Measurements from ENCODE around the gene IL13RA2. TPM values are rescaled to one million over a fixed set of nuclear protein-coding genes. Genes with fewer than 3 reads are reported as not detected.

Gene IL13RA2
- polyA plus RNA-seq, 1 of the 3 experiments (the other 2 are of a cell fraction), result 8.1 TPM

DNA sequence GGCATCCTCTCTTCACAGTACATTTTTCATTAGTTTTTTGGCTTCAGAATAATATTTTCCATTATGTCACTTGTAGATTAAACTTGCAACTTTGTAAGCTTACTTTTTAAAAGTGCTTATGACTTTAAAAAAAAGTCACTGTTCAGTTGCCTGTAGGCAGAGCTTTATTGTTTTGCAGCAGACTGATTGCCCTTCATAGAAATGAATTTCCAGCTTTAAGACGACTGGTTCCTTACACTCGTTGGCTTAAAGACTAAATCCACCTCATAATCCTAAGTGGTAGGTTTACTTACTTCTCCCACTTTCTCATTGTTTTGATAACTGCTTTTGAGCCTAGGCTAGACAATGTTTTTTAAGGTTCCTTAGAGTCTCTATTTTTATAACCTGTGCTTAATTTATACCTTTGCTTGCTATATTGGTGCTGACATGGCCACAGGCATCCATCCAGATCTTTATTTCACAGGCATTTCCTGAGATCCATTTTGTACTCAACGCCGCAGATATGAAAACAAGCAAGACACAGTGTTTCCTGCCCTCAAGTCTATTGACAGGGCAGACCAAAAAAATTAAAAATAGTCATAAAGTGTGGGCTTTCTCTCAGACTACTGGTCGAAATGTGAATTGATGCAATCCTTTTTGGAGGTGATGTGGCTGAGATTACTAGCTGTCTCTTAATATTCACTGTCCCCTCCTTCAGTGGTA lies 12.6 kb upstream of the IL13RA2 start (continued):
- TF ChIP-seq, protein P1, sequence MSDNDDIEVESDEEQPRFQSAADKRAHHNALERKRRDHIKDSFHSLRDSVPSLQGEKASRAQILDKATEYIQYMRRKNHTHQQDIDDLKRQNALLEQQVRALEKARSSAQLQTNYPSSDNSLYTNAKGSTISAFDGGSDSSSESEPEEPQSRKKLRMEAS (IDR thresholded peaks at IDR 0.05; ENCODE audit: low read depth), result no peak
- TF ChIP-seq, protein P2, sequence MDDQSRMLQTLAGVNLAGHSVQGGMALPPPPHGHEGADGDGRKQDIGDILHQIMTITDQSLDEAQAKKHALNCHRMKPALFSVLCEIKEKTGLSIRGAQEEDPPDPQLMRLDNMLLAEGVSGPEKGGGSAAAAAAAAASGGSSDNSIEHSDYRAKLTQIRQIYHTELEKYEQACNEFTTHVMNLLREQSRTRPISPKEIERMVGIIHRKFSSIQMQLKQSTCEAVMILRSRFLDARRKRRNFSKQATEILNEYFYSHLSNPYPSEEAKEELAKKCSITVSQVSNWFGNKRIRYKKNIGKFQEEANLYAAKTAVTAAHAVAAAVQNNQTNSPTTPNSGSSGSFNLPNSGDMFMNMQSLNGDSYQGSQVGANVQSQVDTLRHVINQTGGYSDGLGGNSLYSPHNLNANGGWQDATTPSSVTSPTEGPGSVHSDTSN (IDR thresholded peaks at IDR 0.05), result peak; percentile 82
- no peak for TF ChIP-seq MXI1 (IDR thresholded peaks at IDR 0.05; ENCODE audit: low read depth, low read length)
- TF ChIP-seq, protein P3, sequence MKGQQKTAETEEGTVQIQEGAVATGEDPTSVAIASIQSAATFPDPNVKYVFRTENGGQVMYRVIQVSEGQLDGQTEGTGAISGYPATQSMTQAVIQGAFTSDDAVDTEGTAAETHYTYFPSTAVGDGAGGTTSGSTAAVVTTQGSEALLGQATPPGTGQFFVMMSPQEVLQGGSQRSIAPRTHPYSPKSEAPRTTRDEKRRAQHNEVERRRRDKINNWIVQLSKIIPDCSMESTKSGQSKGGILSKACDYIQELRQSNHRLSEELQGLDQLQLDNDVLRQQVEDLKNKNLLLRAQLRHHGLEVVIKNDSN (IDR thresholded peaks at IDR 0.05; ENCODE audit: borderline replicate concordance, low read depth), result no peak
- peak; percentile 73; the same call in 1 of the 2 replicates for TF ChIP-seq FOXM1 (IDR thresholded peaks at IDR 0.05; ENCODE audit: low read depth)
- TF ChIP-seq GABPA (IDR thresholded peaks at IDR 0.05; ENCODE audit: low read depth), result no peak
- no peak for TF ChIP-seq FOXJ3 (CRISPR knock-in tag; IDR thresholded peaks at IDR 0.05)
- TF ChIP-seq NRF1 (IDR thresholded peaks at IDR 0.05; ENCODE audit: low read depth, low read length), result no peak
- TF ChIP-seq SIN3A (IDR thresholded peaks at IDR 0.05; ENCODE audit: borderline replicate concordance, low read depth, low read length), result no peak
- no peak for TF ChIP-seq GATA2 (CRISPR knock-in tag; IDR thresholded peaks at IDR 0.05)

DNA sequence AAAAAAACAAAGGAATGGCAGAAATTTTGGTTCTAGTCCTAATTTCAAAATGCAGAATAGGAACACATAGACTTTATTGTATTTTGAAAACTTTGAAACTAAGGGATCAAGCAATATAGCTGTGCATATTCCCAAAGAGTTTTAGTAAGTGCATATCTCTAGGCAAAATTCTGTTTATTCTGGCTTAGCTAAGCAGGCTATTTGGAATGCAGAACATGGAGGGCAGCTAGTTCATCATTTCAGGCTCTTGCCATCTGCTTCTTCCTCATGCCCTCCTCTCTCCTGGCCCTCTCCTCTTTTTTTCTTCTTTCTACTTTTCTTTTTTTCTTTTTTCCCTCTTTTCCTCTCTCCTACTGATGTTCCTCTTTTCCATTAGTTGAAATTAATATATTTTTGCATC lies 12.0 kb upstream of the IL13RA2 start:
- Histone ChIP-seq H3K9ac (no peak overlapping the region), H3K4me2 (peak overlapping the region; percentile 16; the same call in 1 of the 2 replicates), H3K27ac (ENCODE audit: low read depth in 2 of 2, low read length in 1 of 2) (peak overlapping the region; percentile 56 to 73; a peak in 2 of 4 replicates), H3K4me3 (ENCODE audit: low read depth in 2 of 2, low read length in 1 of 2) (no peak overlapping the region), H4K20me1 (ENCODE audit: insufficient read depth) (no peaks in the 10 kb centered on the region), H3K9me3 (no peaks in the 10 kb centered on the region), H3K36me3 (replicated peaks in 1 of 2; ENCODE audit: control insufficient read depth in 1 of 2, insufficient read depth in 2 of 2, low read length in 1 of 2) (no peaks in the 10 kb centered on the region), H3K79me2 (ENCODE audit: insufficient read depth) (no peaks in the 10 kb centered on the region), H3K4me1 (ENCODE audit: control insufficient read depth in 1 of 2, insufficient read depth in 2 of 2, low read depth in 1 of 2, low read length in 1 of 2) (no peaks in the 10 kb centered on the region), H3K27me3 (ENCODE audit: insufficient read depth) (no peaks in the 10 kb centered on the region), H3K9me2 (no peaks in the 10 kb centered on the region), H3F3A (replicated peaks; ENCODE audit: insufficient read depth) (peaks cover 4% of the 10 kb centered on the region), H2AFZ (ENCODE audit: low read depth) (no peak overlapping the region)
- no peak for DNase-seq
- ChIA-PET CTCF (interaction anchor here (0.7 kb wide), 1 partner anchor 446 kb away, joined by 4 read pairs; no protein-coding TSS in a partner anchor), POLR2A (no interaction called here)
- TF ChIP-seq CHD2 (IDR thresholded peaks at IDR 0.05; ENCODE audit: low read length, partially characterized antibody) (no peak), GATA2 (CRISPR knock-in tag; IDR thresholded peaks at IDR 0.05) (no peak), FOSL2 (IDR thresholded peaks at IDR 0.05; ENCODE audit: borderline replicate concordance, low read depth) (no peak)
- TF ChIP-seq, protein P4, sequence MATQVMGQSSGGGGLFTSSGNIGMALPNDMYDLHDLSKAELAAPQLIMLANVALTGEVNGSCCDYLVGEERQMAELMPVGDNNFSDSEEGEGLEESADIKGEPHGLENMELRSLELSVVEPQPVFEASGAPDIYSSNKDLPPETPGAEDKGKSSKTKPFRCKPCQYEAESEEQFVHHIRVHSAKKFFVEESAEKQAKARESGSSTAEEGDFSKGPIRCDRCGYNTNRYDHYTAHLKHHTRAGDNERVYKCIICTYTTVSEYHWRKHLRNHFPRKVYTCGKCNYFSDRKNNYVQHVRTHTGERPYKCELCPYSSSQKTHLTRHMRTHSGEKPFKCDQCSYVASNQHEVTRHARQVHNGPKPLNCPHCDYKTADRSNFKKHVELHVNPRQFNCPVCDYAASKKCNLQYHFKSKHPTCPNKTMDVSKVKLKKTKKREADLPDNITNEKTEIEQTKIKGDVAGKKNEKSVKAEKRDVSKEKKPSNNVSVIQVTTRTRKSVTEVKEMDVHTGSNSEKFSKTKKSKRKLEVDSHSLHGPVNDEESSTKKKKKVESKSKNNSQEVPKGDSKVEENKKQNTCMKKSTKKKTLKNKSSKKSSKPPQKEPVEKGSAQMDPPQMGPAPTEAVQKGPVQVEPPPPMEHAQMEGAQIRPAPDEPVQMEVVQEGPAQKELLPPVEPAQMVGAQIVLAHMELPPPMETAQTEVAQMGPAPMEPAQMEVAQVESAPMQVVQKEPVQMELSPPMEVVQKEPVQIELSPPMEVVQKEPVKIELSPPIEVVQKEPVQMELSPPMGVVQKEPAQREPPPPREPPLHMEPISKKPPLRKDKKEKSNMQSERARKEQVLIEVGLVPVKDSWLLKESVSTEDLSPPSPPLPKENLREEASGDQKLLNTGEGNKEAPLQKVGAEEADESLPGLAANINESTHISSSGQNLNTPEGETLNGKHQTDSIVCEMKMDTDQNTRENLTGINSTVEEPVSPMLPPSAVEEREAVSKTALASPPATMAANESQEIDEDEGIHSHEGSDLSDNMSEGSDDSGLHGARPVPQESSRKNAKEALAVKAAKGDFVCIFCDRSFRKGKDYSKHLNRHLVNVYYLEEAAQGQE (IDR thresholded peaks at IDR 0.05; ENCODE audit: low read depth, low read length), result no peak
